Measurements from ENCODE around the gene NKPD1. TPM values are rescaled to one million over a fixed set of nuclear protein-coding genes. Genes with fewer than 3 reads are reported as not detected.
A peak's percentile ranks its signal among the peaks of the same experiment; 100 is the strongest.

The NKPD1 gene
- total and polyA plus RNA-seq, 9 donors, result 0.12 to 0.38 (median 0.16) TPM

- no peaks in the 10 kb centered on the region for H3K27me3 ChIP-seq (ENCODE audit: control insufficient read depth, insufficient read depth, low read length)
- DNase-seq, result peak; percentile 0
- WGBS (ENCODE audit: insufficient coverage), result 71% methylated on average over 8 of the region's 12 CpGs
Measured at GRCh38 chr19:45173816-45174215, 13.0 kb upstream of the NKPD1 start.

GRCh38 chr19:45172611-45173208 lies 11.9 kb upstream of the NKPD1 start:
- no peak overlapping the region for H3K4me3 ChIP-seq (ENCODE audit: low read length)
- WGBS (ENCODE audit: insufficient coverage), result 87% methylated on average over 11 of the region's 18 CpGs
- H3K27ac ChIP-seq (ENCODE audit: low read length), result no peak overlapping the region
- H3K9me3 ChIP-seq (replicated peaks; ENCODE audit: control insufficient read depth, low read depth, low read length), result no peaks in the 10 kb centered on the region
- H3K27me3 ChIP-seq (ENCODE audit: control insufficient read depth, insufficient read depth, low read length), result no peaks in the 10 kb centered on the region
- DNase-seq, result no peak
- peaks cover 14% of the 10 kb centered on the region for H3K4me1 ChIP-seq (ENCODE audit: control insufficient read depth, insufficient read depth, low read length)
- H3K36me3 ChIP-seq (ENCODE audit: control insufficient read depth, insufficient read depth, low read length), result no peaks in the 10 kb centered on the region

More at GRCh38 chr19:45173816-45174215, 13.0 kb upstream of the NKPD1 start:
- H3K27ac ChIP-seq (ENCODE audit: low read length), result no peak overlapping the region
- no peaks in the 10 kb centered on the region for H3K9me3 ChIP-seq (replicated peaks; ENCODE audit: control insufficient read depth, low read depth, low read length)
- no peak overlapping the region for H3K4me3 ChIP-seq (ENCODE audit: low read length)
- H3K36me3 ChIP-seq (ENCODE audit: control insufficient read depth, insufficient read depth, low read length), result no peaks in the 10 kb centered on the region
- peaks cover 14% of the 10 kb centered on the region for H3K4me1 ChIP-seq (ENCODE audit: control insufficient read depth, insufficient read depth, low read length)

GRCh38 chr19:45172173-45172572 lies 11.4 kb upstream of the NKPD1 start:
- Histone ChIP-seq H3K9me3 (replicated peaks; ENCODE audit: control insufficient read depth, low read depth, low read length) (no peaks in the 10 kb centered on the region), H3K27me3 (ENCODE audit: control insufficient read depth, insufficient read depth, low read length) (no peaks in the 10 kb centered on the region), H3K36me3 (ENCODE audit: control insufficient read depth, insufficient read depth, low read length) (no peaks in the 10 kb centered on the region), H3K4me1 (ENCODE audit: control insufficient read depth, insufficient read depth, low read length) (peaks cover 10% of the 10 kb centered on the region), H3K4me3 (ENCODE audit: low read length) (no peak overlapping the region), H3K27ac (ENCODE audit: low read length) (no peak overlapping the region)
- no peak for DNase-seq
- 77% methylated on average over 3 of the region's 4 CpGs for WGBS (ENCODE audit: insufficient coverage)

GRCh38 chr19:45171211-45171623 lies 10.4 kb upstream of the NKPD1 start:
- Histone ChIP-seq H3K9me3 (replicated peaks; ENCODE audit: control insufficient read depth, low read depth, low read length) (no peaks in the 10 kb centered on the region), H3K36me3 (ENCODE audit: control insufficient read depth, insufficient read depth, low read length) (no peaks in the 10 kb centered on the region), H3K27me3 (ENCODE audit: control insufficient read depth, insufficient read depth, low read length) (no peaks in the 10 kb centered on the region), H3K4me3 (ENCODE audit: low read length) (no peak overlapping the region), H3K27ac (ENCODE audit: low read length) (no peak overlapping the region), H3K4me1 (ENCODE audit: control insufficient read depth, insufficient read depth, low read length) (peaks cover 11% of the 10 kb centered on the region)
- 60% methylated on average over 3 of the region's 7 CpGs for WGBS (ENCODE audit: insufficient coverage)
- DNase-seq, result no peak

- Histone ChIP-seq H3K36me3 (ENCODE audit: control insufficient read depth, insufficient read depth, low read length) (no peaks in the 10 kb centered on the region), H3K27ac (ENCODE audit: low read length) (no peak overlapping the region), H3K9me3 (replicated peaks; ENCODE audit: control insufficient read depth, low read depth, low read length) (no peaks in the 10 kb centered on the region), H3K4me1 (ENCODE audit: control insufficient read depth, insufficient read depth, low read length) (peaks cover 11% of the 10 kb centered on the region), H3K27me3 (ENCODE audit: control insufficient read depth, insufficient read depth, low read length) (no peaks in the 10 kb centered on the region), H3K4me3 (ENCODE audit: low read length) (no peak overlapping the region)
- DNase-seq, result no peak
- 82% methylated on average over 14 of the region's 21 CpGs for WGBS (ENCODE audit: insufficient coverage)
Measured at GRCh38 chr19:45170146-45171106, 9.6 kb upstream of the NKPD1 start.

DNA sequence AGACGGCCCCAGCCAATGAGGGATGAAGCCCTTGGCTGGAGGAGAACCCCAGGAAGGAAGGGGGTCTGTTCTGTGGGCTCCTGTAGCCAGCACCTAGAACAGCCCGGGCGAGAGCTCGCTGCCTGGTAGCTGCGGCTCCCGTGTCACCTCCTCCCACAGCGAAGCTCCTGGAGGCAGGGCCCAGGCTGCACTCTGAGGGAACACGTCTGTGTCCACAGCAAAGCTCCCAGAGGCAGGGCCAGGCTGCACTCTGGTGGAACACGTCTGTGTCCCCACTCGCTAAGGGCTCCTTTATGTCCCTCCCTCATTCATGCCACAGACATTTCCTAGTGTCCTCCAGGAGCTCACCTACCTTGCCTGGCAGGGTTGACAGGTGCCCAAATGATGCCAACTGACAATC lies 8.8 kb upstream of the NKPD1 start:
- Histone ChIP-seq H3K27me3 (ENCODE audit: control insufficient read depth, insufficient read depth, low read length) (no peaks in the 10 kb centered on the region), H3K4me1 (ENCODE audit: control insufficient read depth, insufficient read depth, low read length) (peaks cover 16% of the 10 kb centered on the region), H3K27ac (ENCODE audit: low read length) (no peak overlapping the region), H3K9me3 (replicated peaks; ENCODE audit: control insufficient read depth, low read depth, low read length) (no peaks in the 10 kb centered on the region), H3K36me3 (ENCODE audit: control insufficient read depth, insufficient read depth, low read length) (no peaks in the 10 kb centered on the region), H3K4me3 (ENCODE audit: low read length) (no peak overlapping the region)
- DNase-seq, result no peak
- WGBS (ENCODE audit: insufficient coverage), result 86% methylated on average over 9 of the region's 10 CpGs

DNA sequence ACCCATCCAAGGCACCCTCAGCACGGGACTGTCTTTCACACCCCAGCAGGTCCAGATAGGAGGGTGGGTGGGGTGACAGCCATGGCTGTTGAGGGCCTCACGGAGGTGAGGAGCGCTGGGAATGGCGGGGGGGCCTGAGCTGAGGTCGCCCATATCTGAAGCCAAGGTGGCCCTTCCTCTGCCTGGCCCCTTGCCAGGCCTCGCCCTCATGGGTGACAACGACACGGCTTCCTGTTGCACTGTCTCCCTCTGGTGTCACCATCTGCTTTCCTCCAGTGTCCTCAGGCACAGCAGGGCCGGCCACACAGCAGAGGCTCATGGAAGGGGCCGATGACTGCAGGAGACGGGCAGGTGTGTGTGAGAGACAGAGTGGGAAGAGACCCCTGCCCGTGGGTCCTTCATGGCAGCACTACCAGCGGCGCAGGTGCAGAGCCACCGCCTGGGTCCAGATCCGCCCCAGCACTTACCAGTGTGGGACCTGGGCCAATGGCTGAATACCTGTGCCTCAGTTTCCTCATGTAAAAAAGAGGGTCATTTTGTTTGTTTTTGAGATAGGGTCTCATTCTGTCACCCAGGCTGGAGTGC lies 8.1 kb upstream of the NKPD1 start:
- no peaks in the 10 kb centered on the region for H3K27me3 ChIP-seq (ENCODE audit: control insufficient read depth, insufficient read depth, low read length)
- peaks cover 21% of the 10 kb centered on the region for H3K4me1 ChIP-seq (ENCODE audit: control insufficient read depth, insufficient read depth, low read length)
- 81% methylated on average over 15 of the region's 16 CpGs for WGBS (ENCODE audit: insufficient coverage)
- no peak overlapping the region for H3K27ac ChIP-seq (ENCODE audit: low read length)
- no peak for DNase-seq
- no peaks in the 10 kb centered on the region for H3K36me3 ChIP-seq (ENCODE audit: control insufficient read depth, insufficient read depth, low read length)
- no peak overlapping the region for H3K4me3 ChIP-seq (ENCODE audit: low read length)
- no peaks in the 10 kb centered on the region for H3K9me3 ChIP-seq (replicated peaks; ENCODE audit: control insufficient read depth, low read depth, low read length)

GRCh38 chr19:45166723-45167252 lies 6.0 kb upstream of the NKPD1 start:
- Histone ChIP-seq H3K4me1 (ENCODE audit: control insufficient read depth, insufficient read depth, low read length) (peaks cover 17% of the 10 kb centered on the region), H3K36me3 (ENCODE audit: control insufficient read depth, insufficient read depth, low read length) (no peaks in the 10 kb centered on the region), H3K27ac (ENCODE audit: low read length) (no peak overlapping the region), H3K4me3 (ENCODE audit: low read length) (no peak overlapping the region), H3K27me3 (ENCODE audit: control insufficient read depth, insufficient read depth, low read length) (peaks cover 1% of the 10 kb centered on the region), H3K9me3 (replicated peaks; ENCODE audit: control insufficient read depth, low read depth, low read length) (no peaks in the 10 kb centered on the region)
- DNase-seq, result no peak
- 25% methylated on average over 11 of the region's 14 CpGs for WGBS (ENCODE audit: insufficient coverage)

GRCh38 chr19:45164577-45165335 lies 4.0 kb upstream of the NKPD1 start:
- DNase-seq, result no peak
- H3K9me3 ChIP-seq (replicated peaks; ENCODE audit: control insufficient read depth, low read depth, low read length), result no peaks in the 10 kb centered on the region
- H3K27ac ChIP-seq (ENCODE audit: low read length), result no peak overlapping the region
- H3K27me3 ChIP-seq (ENCODE audit: control insufficient read depth, insufficient read depth, low read length), result peaks cover 15% of the 10 kb centered on the region
- WGBS (ENCODE audit: insufficient coverage), result 24% methylated on average over 23 of the region's 27 CpGs
- H3K36me3 ChIP-seq (ENCODE audit: control insufficient read depth, insufficient read depth, low read length), result no peaks in the 10 kb centered on the region
- no peak overlapping the region for H3K4me3 ChIP-seq (ENCODE audit: low read length)
- peaks cover 18% of the 10 kb centered on the region for H3K4me1 ChIP-seq (ENCODE audit: control insufficient read depth, insufficient read depth, low read length)

Data from muscle of leg (tissue), 11 donors.